Cardiac fibroblast (primary cell): ENCODE results near the gene TMTC4.
A peak's percentile ranks its signal among the peaks of the same experiment; 100 is the strongest.
"Not testable (repeated sequence)": the region's sequence is repeated elsewhere in the genome, so short reads cannot be mapped to it uniquely, and the experiment has no call there.

Experiments
- DNase-seq, 2 donors: peaks; one replicate each; pipeline versions ENCODE4 v3.0.0 to v3.0.0-alpha.2; 2010; ENCODE audit warnings: low read depth in 2 of 2
- H3K4me3 ChIP-seq, 2 donors: replicated peaks in 1 of 2; 1 replicate in 1 of 2; 2 replicates in 1 of 2; pipeline ENCODE4 v1.5.1; 2011; ENCODE audit warnings: low read depth in 2 of 2, low read length in 2 of 2, mild to moderate bottlenecking in 2 of 2, moderate library complexity in 1 of 2
- CTCF ChIP-seq: IDR thresholded peaks from one replicate; pipeline ENCODE4 v1.5.1; 2011; ENCODE audit warnings: low read depth, mild to moderate bottlenecking, low read length, inconsistent platforms

TMTC4 gene

GRCh38 chr13:100633461-100633860 is 41.1 kb downstream of the TMTC4 start:
- no peak for TF ChIP-seq CTCF
- no peak overlapping the region for H3K4me3 ChIP-seq
- DNase-seq, result peak; percentile 70 to 96

DNA sequence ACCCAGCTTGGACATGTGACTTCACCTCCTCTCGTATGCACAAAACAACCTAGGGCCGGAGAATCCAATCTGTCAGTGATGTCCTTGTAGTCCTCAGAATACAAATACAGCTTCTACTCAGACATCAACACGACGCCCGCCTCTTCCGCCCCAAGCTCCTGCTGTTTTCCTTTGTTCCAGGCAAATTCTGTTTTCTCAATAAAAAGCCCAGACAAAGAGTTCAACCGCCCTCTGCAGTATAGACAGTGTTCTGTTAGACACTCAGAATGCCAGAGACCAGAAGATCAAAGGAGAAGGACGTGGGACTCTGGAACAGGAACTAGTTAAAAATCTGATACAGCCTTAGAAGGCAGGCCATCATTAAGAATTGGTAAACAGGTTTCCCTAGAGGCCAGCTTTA is 44.0 kb downstream of the TMTC4 start:
- H3K4me3 ChIP-seq, result no peak overlapping the region
- no peak for TF ChIP-seq CTCF
- DNase-seq, result no peak

DNA sequence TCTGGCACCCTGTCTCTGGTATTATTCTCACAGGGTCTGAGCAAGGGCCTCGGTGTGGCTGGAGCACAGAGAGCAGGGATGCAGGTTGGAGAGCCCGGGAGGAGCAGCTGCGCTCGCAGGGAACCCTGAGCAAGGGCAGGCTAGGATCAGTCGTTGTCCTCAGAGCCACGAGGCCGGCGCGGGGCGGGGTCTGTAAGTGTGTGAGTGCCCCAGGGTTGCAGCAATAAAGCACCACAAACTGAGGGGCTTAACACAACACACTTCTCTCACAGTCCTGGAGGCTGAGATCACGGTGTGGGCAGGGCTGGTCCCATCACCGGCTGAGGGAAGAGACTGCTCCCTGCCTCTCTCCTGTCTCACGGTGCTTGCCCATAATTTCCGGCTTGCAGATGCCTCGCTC is 47.5 kb downstream of the TMTC4 start:
- no peak overlapping the region for H3K4me3 ChIP-seq
- no peak for TF ChIP-seq CTCF
- no peak for DNase-seq

DNA sequence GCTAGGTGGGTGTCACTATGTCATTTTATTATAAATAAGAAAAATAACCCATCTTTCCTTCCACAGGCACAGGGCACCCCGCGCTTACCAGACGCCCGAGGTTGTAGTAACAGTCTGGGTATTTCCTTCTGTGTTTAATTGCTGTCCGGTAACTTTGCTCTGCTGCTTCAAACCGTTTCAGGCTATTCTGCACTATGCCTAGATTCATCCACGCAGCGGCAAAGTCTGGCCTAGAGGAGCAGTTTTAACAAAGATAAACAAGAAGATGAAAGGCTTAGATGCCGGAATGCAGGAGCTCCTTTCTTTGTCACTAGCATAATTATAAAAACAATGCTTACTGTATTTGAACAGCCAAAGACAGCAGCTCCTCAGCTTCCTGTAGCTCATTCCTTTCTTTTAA is 49.1 kb downstream of the TMTC4 start:
- DNase-seq, result no peak
- TF ChIP-seq CTCF, result no peak

DNA sequence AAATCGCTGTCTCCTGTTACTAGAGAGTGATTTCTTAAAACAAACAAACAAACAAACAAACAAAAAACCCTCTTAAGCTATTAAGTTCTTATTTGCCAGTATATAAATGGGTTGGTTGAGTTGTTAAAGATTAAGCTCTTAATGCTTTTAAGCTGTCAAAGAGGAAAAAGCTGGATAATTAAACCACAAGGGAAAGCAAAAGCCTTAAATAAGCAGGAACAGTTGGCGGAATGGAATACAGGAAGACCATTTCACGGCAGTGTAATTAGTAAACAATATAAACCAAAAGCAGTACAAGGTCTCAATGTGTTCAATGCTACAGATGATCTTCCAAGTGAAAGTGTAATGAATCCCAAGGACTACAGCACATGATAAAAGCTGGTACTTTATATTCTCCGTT is 53.8 kb downstream of the TMTC4 start:
- no peak overlapping the region for H3K4me3 ChIP-seq
- TF ChIP-seq CTCF, result no peak
- DNase-seq, result no peak

More for the DNA sequence above, 49.1 kb downstream of the TMTC4 start:
- no peak overlapping the region for H3K4me3 ChIP-seq

DNA sequence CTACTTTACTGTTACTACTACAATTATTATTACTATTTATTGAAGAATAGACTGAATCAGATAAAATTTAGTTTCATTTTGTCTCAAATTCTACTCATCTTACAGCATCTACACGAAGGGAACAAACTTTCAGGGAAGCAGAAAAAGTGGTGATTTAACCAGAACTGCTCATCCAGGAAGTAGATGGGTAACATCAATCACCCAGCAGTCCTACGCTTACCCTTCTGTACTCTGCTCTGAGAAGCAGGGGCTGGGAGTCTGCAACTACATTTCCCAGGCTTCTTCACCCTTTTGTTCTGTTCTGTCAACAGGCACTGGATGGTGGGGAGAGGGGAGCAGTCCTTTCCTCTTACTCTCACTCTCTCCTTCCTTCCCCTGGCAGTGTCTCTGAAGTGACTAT is 54.7 kb downstream of the TMTC4 start:
- no peak overlapping the region for H3K4me3 ChIP-seq
- DNase-seq, result no peak

DNA sequence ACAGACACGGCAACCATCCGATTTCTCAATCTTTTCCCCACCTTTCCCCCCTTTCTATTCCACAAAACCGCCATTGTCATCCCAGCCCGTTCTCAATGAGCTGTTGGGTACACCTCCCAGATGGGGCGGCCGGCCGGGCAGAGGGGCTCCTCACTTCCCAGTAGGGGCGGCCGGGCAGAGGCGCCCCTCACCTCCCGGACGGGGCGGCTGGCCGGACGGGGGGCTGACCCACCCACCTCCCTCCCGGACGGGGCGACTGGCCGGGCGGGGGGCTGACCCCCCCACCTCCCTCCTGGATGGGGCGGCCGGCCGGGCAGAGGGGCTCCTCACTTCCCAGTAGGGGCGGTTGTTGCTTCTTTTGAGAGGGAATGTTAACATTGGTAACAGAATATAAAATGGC is 55.7 kb downstream of the TMTC4 start:
- H3K4me3 ChIP-seq, DNase-seq: not testable (repeated sequence)

More for the DNA sequence above, 54.7 kb downstream of the TMTC4 start:
- no peak for TF ChIP-seq CTCF
